Measurements from ENCODE around the gene NRG2.

NRG2 gene

DNA sequence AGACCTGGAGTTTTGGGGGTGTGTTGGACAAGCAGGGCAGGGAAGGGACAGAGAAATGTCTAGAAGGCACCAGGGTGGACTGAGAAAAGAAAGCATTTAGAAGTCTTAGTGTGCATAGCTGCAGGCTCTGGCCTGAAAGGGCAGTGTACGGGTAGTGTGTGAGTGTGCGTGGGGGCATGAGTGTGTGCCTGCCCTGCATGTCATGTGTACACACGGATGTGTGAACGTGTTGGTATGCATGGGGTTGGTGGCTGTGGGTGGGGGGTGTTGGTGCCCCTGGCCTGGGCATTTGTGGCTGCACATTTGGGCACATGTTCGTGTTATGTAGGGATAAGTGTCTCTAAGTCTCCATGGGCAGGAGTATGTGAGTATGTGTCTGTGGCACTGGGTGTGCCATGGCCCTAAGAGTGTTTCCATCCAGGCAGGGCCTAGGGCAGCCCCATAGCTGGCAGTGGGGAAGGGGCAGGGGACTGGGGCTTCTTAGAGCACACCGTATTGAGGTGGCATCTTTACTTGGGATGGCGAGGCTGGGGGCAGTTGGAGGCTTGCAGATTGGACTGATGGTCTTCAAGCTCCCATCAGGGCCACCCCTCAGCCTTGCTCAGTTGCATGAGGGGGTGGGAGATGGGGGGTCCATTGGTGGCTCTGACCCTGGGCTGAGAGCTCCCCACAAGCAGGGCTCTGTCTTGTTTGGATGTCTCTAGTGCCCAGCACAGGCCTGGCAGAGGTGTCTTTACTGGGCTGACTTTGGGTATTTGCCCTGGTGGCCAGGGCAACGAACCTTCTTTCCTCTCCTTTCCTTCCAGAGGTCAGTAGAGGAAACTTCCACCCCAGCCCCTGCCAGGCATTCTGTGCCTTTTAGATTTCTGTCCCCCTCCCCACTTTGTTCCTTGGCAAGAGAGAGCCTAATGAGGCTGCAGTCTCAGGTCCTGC lies 232.5 kb downstream of the NRG2 start:
- no peak for DNase-seq (ENCODE audit: low spot score)

DNA sequence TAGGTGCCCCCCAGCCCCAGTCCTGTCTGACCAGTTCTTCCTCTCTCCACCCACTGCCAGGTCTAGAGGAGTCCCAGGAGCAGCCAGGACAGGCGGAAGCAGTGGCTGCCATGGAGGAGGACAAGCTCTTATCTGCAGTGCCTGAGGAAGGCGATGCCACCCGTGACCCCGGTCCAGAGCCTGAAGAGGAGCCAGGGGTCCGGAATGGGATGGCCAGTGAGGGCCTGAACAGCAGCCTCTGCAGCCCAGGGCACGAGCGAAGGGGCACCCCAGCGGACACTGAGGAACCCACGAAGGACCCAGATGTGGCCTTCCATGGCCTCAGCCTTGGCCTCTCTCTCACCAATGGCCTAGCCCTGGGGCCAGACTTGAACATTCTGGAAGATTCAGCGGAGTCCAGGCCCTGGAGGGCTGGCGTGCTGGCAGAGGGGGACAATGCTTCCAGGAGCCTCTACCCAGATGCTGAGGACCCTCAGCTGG lies 233.7 kb downstream of the NRG2 start:
- DNase-seq (ENCODE audit: low spot score) = no peak

DNA sequence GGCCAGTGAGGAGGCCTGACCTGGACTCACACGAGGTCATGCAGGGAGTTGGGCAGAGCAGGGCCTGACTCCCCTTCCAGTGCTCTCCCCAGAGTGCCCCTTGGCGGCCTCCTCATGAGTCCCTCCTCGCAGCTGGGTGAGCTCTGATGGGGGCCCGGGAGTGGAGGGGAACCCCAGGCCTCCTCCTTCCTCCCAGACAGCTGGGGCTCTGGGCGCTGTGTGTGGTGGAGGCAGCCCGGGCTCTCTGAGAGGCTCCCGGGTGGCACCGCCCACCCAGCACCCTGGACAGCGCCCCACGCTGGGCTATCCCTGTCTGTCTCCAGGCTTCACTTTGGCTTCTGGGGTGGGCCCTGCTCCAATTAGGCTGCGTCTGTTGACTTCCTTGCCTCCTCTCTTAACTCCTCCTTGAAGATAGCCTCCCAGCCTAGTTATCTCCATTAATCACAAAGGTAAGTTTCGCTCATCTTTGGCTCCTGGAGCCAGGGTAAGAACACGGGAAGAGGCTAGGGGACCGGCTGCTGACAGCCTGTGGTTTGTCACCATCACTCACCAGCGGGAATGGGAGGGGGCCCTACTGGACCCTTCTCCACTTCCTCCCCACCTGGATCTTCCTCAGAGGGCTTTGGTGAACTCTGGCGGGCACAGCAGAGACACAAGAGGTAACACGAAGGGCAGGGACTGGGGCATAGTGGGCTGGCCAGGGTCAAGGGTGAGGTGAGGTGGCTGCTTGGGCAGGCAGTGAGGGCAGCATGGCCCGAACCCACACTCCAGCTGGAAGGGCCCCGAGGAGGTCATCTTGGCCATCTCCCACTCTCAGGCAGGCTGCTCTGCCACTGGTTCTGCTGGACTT lies 234.4 kb downstream of the NRG2 start:
- no peak for DNase-seq (ENCODE audit: low spot score)

DNA sequence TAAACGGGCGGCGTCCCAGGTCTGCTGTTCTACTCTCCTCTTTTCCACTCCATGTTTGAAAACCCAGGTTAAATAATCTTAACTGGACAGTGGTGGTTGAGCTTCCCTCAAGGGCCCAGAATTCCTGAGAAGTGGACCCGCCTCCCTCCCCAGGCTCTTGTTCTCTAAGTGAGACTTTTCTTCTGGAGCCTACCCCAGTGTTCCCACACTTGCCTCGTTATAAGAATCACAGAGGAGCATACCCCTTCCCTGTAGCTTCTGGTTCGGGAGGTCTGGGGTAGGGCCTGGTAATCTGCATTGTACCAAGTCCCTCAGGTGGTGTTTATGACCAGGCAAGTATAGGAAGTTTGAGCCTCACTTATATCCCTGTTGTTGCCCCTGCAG lies 235.5 kb downstream of the NRG2 start:
- DNase-seq (ENCODE audit: low spot score) = no peak

DNA sequence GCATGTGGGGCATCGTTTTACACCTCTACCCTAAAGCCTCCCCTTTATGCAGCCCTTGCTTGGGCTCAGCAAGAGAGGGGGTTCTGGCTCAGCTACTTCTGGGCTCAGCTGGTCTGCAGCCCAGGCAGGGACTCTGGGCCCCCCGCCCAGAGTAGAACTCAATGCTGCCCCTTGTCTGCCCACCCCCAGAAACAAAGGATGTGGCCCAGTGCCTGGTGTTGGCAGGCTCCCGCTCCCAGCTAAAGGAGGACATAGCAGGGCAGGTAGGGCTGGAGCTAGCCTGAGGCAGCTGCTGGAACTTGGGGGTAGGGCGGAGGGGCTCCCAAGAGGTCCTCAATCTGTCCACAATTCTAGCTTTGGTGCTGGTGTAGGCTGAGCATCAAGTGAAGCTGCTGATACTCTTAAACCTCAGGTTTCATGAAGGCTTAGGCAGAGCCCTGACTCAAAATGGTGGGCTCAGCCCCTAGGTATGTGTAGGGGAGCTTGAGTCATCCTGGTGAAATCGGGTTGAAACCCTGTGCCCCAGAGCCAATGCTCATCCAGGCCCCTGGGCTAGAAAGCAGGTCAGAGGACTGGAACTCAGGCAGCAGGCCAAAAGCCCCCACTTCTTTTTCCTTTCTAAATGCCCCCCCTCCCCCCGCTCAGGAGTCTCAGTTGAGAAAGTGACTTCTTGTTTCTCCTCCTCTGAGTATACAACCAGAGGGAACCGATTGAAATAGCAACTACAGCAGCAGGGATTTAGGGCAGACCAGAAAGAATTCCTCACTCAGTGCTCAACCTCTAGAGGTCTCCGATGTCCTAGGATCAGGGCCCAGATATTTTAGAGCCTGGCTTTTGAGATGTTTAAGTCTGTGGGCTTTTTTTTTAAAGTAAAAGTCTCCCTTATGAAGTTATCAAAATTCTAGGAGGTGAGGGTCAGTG lies 236.1 kb downstream of the NRG2 start:
- no peak for DNase-seq (ENCODE audit: low spot score)

DNA sequence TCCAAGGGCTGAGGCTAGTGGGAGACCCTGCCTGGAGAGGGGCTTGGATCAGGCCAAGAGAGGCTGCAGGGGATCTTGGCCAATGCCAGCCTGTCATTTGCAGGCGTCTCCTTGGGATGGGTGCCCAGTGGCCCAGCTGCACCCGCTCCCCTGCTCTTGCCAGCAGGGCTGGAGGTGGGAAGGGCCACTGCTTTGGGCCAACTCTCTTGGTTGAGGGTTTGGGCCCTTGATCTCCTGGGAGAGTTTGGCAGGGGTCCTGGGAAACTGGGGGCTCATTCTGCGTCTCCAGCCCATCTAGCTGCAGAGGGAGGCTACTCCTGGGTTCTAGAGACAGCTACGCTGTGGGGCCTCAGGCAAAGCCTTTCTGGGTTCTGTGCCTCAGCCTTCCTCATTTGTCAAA lies 237.0 kb downstream of the NRG2 start:
- no peak for DNase-seq (ENCODE audit: low spot score)

DNA sequence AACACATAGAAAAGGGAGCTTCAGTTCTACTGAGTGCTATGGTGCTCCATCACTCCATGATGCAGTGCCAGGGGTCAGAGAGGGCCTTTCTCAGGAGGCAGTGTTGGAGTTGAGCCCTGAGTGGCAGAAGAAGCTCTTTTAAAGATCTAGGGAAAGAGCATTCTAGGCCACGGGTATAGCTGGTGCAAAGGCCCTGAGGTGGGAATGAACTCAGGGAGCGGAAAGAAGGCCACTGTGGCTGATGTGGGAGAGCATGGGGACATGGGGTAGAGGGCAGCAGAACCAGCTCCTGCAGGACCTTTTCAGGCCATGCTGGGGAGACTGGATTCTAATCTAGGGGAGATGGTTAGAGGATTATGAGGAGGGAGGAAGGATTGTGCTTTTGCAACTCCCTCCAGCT lies 237.6 kb downstream of the NRG2 start:
- no peak for DNase-seq (ENCODE audit: low spot score)

DNA sequence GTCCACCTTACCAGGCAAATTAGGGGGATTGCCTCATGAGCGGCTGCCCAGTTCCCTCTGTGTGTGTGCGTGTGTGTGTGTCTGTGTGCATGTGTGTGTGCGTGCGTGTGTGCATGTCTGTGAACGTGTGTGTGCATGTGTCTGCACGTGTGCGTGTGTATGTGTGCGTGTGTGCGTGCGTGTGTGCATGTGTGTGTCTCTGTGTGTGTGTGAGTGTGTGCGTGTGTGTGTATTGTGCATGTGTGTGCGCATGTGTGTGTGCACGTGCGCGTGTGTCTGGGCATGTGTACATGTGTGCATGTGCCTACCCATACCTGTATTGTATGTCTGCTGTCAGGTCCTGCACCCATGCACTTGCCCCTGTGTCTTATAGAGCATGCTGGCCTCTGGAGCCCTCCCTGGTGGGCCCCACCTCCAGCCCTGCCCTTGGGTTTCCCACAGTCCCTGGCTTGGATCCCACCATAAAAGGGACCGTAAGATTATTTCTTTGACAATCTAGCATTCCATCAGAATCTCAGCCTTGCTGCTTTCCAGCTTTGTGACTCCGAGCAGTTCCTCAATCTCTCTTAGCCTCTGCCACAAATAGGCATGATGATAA lies 238.2 kb downstream of the NRG2 start:
- no peak for DNase-seq (ENCODE audit: low spot score)

DNA sequence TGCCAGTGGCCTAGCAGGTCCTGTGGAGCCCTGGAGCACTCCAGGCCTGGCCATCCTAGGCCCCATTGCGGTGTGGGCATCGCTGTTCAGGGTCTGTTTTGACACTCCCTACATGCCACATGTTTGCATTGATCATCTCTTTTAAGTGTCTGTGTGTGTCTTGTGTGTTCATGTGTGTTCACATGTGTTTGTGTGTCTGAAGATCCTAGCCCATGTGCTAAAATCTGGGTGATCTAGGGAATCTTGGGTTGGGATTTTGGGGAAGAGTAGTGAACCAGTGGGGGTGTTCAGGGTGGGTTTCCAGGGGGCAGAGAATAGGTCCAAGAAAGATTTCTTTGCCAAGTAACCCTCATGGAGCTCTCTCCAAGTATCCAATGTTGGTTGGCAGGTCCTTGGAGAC lies 239.1 kb downstream of the NRG2 start:
- DNase-seq (ENCODE audit: low spot score) = no peak

DNA sequence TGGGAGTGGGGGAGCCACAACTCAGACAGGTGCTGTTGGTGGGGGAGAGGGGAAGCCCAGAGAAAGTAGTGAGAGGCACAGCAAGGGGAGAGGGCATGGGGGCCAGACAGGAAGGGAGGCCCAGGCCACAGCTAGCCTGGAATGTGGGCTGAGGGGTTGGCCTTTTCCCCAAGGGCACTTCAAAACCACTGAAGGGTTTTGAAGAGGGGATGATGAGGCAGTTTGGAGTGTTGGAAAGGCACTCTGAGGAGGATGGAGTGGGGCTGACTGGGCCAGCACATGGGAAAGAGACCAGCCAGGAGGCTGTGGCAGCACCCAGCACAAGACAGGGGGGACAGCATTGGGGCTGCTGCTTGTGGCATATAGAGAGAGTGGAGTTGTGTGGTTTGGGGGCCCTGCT lies 243.7 kb downstream of the NRG2 start:
- no peak for DNase-seq (ENCODE audit: low spot score)

DNA sequence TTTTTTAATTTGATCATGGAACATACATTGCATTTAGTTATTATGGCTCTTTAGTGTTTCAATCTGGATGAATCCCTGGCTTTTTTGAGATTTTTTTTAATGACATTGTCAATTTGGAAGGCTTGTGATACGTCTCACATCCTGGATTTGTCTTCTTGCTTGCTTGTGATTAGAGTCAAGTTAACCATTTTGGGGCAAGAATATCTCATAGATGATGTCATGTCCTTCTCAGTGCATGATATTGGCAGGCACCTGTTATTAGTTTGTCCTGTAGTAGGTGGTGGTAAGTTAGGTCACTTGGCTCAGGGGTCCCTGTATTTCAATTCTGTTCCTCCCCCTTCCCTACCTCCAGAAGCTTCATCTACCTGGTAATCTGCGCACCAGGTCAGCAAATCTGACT lies 244.2 kb downstream of the NRG2 start:
- no peak for DNase-seq (ENCODE audit: low spot score)

DNA sequence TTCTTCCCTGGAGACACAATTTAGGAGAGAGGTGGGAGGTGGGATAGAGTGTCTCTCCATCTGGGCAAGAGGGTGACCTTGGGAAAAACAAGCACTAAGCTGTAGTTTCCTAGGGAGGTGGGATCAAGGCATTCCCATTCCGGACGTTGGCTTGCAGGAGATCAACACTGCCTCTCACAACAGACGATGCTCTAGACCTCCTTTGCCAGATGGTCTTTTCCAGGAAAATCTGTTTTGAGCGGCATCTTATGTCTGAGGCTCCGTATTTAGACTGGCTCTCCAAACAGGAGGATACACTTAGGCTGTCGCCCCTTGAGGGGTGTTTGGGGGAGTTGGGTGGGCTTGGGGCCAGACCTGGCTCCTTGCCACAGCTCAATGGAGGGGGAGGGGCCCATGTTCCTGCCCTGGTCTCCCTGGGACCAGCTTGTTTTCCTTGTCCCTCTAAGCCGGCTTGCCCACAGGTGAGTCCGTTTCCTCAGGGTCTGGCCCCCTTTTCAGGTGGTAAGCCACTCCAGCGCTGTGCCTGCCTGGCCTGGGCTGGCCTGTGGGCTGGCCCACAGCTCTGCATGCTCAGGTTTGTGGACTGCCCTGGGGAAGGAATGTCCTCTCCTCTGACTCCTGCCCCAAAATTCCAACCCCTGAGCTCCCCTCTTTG lies 245.1 kb downstream of the NRG2 start:
- DNase-seq (ENCODE audit: low spot score) = no peak

DNA sequence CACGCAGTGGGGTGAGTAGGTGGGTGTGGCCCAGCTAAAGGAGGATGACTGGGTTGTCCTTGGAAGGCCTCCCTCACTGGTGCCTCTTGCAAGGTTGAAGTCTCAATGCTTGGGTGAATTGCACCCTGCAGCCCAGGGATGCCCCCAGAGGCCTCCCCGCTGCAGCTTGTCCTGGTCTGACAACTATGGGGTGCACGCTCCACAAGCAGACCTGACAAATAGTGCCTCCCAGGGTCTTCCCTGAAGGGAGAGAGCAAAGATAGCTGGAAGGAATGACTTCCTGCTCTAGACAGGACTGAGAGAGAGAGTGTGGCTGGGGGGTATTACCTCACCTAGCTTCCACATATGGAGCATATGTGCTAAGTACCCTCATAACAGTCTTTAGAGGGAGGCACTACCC lies 245.8 kb downstream of the NRG2 start:
- no peak for DNase-seq (ENCODE audit: low spot score)
